Ishikawa (cell line): Measurements from ENCODE around the gene SYNGR2.

Experiments used
- CEBPB ChIP-seq: IDR thresholded peaks from 2 replicates; pipeline ENCODE4 v1.6.1; 2012
- CREB1 ChIP-seq: IDR thresholded peaks from 2 replicates; pipeline ENCODE4 v1.6.1; 2012; ENCODE audit warnings: low read depth
- EP300 ChIP-seq: IDR thresholded peaks from 2 replicates; pipeline ENCODE4 v1.6.1; 2012; ENCODE audit warnings: borderline replicate concordance
- FOXM1 ChIP-seq: IDR thresholded peaks from 2 replicates; pipeline ENCODE4 v1.6.1; 2012; ENCODE audit warnings: low read depth, borderline replicate concordance
- NFIC ChIP-seq: IDR thresholded peaks from 2 replicates; pipeline ENCODE4 v1.6.1; 2012
- RAD21 ChIP-seq: IDR thresholded peaks from 2 replicates; pipeline ENCODE4 v1.6.1; 2012; ENCODE audit warnings: low read depth
- TAF1 ChIP-seq: IDR thresholded peaks from 2 replicates; pipeline ENCODE4 v1.6.1; 2012; ENCODE audit warnings: low read depth, mild to moderate bottlenecking
- TCF12 ChIP-seq: IDR thresholded peaks from 2 replicates; pipeline ENCODE4 v1.6.1; 2012; ENCODE audit warnings: low read depth
- TEAD4 ChIP-seq: IDR thresholded peaks from 2 replicates; pipeline ENCODE4 v1.6.1; 2012
- YY1 ChIP-seq: IDR thresholded peaks from 2 replicates; pipeline ENCODE4 v1.6.1; 2012; ENCODE audit warnings: low read depth
- ZBTB7A ChIP-seq: IDR thresholded peaks from 2 replicates; pipeline ENCODE4 v1.6.1; 2012; ENCODE audit warnings: low read depth
- TF ChIP-seq, protein P1 (sequence below): IDR thresholded peaks from 2 replicates; pipeline ENCODE4 v1.6.1; 2012; ENCODE audit warnings: low read depth, mild to moderate bottlenecking
- TF ChIP-seq, protein P2 (sequence below): IDR thresholded peaks from 2 replicates; pipeline ENCODE4 v1.6.1; 2012
- TF ChIP-seq, protein P3 (sequence below): IDR thresholded peaks from 2 replicates; pipeline ENCODE4 v1.6.1; 2012

SYNGR2 gene

DNA sequence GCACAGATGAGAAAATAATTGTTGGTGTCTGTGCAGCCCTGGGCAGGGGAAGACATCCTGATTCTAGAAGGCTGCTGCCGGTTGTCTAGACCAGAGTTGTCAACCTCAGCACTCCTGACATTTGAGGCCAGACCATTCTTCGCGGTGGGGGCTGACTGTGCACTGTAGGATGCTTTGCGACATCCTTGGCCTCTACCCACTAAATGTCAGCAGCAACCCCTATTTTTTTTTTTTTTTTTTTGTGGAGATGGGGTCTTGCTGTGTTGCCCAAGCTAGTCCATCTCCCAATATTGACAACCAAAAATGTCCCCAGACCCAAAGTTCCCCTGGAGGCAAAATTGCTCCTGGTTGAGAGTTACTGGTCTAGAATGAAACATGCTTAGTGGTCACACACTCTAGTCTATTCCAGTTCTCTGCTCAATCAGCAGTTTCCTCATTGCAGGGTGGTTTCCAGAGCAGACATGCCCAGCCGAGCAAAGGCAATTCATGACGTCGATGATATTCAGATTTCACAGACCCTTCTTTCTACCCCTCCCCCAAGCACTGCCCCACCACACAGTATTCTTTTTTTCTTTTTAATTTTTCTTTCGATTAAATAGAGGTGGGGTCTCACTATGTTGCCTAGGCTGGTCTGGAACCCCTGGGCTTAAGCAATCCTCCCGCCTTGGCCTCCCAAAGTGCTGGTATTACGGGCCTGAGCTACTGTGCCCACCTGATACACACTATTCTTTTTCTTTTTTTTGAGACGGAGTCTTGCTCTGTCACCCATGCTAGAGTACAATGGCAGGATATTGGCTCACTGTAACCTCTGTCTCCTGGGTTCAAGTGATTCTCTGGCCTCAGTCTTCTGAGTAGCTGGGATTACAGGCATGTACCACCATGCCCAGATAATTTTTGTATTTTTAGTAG is 13.2 kb upstream of the SYNGR2 start:
- TF ChIP-seq YY1 (no peak), TEAD4 (no peak), CEBPB (no peak), RAD21 (no peak), CREB1 (no peak), NFIC (no peak), TAF1 (no peak), FOXM1 (no peak)
- TF ChIP-seq, protein P1, sequence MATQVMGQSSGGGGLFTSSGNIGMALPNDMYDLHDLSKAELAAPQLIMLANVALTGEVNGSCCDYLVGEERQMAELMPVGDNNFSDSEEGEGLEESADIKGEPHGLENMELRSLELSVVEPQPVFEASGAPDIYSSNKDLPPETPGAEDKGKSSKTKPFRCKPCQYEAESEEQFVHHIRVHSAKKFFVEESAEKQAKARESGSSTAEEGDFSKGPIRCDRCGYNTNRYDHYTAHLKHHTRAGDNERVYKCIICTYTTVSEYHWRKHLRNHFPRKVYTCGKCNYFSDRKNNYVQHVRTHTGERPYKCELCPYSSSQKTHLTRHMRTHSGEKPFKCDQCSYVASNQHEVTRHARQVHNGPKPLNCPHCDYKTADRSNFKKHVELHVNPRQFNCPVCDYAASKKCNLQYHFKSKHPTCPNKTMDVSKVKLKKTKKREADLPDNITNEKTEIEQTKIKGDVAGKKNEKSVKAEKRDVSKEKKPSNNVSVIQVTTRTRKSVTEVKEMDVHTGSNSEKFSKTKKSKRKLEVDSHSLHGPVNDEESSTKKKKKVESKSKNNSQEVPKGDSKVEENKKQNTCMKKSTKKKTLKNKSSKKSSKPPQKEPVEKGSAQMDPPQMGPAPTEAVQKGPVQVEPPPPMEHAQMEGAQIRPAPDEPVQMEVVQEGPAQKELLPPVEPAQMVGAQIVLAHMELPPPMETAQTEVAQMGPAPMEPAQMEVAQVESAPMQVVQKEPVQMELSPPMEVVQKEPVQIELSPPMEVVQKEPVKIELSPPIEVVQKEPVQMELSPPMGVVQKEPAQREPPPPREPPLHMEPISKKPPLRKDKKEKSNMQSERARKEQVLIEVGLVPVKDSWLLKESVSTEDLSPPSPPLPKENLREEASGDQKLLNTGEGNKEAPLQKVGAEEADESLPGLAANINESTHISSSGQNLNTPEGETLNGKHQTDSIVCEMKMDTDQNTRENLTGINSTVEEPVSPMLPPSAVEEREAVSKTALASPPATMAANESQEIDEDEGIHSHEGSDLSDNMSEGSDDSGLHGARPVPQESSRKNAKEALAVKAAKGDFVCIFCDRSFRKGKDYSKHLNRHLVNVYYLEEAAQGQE = no peak
- TF ChIP-seq, protein P2, sequence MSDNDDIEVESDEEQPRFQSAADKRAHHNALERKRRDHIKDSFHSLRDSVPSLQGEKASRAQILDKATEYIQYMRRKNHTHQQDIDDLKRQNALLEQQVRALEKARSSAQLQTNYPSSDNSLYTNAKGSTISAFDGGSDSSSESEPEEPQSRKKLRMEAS = no peak

DNA sequence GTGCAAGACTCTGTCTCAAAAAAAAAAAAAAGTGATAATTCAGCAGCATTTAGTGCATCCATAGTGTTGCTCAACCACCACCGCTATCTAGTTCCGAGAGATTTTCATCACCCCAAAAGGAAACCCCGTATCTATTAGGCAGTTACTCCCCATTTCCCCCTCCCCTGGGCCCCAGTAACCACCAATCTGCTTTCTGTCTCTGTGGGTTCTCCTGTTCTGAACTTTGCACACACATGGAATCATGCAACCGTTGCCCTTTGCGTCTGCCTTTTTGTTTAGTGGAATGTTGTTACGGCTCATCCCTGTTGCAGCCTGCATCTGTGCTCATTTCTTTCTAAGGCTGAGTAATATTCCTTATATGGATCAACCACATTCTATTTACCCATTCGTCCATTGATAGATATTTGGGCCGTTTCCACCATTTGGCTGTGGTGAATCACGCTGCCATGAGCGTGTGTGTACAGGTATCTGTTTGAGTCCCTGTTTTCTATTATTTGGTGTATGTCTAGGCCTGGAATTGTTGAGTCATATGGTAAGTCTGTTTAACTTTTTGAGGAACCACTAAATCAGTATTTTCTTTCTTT is 8.7 kb upstream of the SYNGR2 start:
- TF ChIP-seq EP300 (no peak), RAD21 (no peak), TAF1 (no peak), ZBTB7A (no peak), TCF12 (no peak), CREB1 (no peak), NFIC (no peak), CEBPB (no peak), TEAD4 (no peak), YY1 (no peak)
- TF ChIP-seq, protein P1 = no peak
- TF ChIP-seq, protein P2 = no peak
- TF ChIP-seq, protein P3, sequence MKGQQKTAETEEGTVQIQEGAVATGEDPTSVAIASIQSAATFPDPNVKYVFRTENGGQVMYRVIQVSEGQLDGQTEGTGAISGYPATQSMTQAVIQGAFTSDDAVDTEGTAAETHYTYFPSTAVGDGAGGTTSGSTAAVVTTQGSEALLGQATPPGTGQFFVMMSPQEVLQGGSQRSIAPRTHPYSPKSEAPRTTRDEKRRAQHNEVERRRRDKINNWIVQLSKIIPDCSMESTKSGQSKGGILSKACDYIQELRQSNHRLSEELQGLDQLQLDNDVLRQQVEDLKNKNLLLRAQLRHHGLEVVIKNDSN = no peak

DNA sequence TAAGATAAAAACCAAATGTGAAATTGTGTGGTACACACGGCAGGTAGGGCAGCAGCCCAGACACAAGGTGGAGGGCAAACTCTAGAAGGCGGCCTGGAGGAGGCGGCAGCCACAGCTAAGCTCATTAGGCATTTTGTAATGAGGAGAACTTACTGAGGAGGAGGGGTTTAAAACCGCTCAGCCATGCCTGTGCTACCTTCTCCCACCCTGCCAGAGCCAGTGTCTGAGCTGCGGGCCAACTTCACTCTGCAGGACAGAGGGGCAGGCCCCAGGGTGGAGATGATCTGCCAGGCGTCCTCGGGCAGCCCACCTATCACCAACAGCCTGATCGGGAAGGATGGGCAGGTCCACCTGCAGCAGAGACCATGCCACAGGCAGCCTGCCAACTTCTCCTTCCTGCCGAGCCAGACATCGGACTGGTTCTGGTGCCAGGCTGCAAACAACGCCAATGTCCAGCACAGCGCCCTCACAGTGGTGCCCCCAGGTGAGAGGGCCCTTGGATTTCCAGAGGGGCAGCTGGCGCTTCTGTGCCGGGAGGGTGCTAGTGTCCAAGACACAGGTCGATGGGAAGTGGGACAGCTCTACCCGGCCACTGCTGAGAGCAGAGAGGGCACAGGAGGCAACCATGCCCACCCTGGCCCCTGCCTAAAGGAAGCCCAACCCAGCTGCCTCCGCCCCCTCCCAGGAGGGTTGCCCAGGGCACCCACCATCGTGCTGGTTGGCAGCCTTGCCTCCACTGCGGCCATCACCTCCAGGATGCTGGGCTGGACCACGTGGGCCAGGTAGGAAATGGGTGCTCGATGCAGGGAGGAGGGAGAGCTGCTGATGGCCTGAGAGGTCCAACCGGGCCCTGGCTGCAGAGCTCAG is 4.3 kb upstream of the SYNGR2 start:
- TF ChIP-seq, protein P3 = peak; percentile 62
- no peak for TF ChIP-seq YY1
- TF ChIP-seq, protein P2 = no peak

DNA sequence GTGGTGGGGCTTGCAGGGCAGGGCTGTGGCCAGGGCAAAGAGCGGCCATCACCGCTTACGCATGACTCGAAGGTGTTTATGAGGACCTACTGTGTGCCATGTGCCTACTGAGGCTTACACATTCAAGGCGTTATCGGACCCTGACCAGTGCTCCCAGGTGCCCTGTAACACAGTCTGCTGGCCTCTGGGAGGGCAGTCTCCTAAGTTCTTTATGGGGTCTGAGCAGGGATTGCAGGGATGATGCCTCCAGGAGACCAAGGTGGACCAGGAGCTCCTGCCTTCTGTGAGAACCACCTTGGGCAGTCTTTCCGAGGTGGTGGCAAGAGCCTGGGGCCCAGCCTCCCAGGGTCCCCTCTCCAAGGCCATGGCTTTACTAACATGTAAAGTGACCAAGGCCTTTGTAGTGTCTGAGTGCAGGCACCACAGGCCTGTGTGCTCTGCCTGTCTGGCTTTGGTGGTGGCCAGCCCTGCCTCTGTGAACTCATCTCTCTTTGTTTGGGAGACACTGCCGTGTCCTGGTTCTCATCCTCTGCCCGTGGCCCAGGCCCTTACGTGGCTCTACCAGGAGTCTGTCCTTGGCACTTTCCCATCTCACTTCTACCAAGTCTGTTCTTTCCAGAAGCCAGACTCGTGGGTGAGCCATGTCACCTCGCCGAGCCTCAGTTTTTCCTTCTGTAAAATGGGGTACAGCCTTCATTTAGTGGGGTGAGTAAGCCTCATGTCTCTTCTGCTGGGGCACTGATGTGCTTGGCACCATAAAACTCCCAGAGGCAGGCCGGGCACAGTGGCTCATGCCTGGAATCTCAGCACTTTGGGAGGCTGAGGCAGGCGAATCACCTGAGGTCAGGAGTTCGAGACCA is 3.4 kb upstream of the SYNGR2 start:
- TF ChIP-seq YY1 (no peak), TCF12 (no peak), ZBTB7A (no peak), CEBPB (no peak)
- TF ChIP-seq, protein P2 = no peak
